ENCODE results near the gene CTXND1.

Gene CTXND1

DNA sequence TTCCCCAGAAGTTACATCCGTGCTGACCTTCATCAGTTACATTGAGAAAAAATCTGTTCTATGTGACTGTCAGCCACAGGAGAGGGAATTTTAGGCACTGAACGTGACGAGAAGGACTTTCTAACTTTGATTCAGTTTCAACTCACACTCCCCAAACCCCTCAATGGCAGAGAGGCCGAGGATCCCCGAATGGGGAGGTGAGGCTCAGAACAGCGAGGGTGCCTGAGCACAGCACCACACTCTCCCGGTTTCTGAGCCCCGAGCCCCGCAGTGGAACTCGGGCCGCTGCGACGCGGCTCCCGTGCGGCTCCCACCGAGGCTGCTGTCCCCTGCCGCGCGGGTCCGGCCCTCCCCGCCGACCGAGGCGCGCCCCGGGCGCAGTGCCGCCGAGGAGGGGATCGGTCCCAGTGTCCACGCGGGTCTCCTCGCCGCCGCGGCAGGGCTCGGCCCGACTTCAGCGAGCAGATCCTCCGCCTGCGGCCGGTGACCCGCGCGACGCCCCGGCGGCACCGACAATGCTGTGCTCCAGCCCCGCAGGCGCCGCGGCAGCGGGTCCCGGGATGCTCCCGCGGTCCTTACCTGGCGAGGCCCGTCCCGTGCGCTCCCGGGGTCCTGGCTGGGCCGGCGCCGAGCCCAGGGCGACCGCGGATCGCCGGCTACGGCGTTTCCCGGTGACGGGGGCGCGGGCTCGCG lies 439 bp downstream of the CTXND1 start:
- no peak for DNase-seq

DNA sequence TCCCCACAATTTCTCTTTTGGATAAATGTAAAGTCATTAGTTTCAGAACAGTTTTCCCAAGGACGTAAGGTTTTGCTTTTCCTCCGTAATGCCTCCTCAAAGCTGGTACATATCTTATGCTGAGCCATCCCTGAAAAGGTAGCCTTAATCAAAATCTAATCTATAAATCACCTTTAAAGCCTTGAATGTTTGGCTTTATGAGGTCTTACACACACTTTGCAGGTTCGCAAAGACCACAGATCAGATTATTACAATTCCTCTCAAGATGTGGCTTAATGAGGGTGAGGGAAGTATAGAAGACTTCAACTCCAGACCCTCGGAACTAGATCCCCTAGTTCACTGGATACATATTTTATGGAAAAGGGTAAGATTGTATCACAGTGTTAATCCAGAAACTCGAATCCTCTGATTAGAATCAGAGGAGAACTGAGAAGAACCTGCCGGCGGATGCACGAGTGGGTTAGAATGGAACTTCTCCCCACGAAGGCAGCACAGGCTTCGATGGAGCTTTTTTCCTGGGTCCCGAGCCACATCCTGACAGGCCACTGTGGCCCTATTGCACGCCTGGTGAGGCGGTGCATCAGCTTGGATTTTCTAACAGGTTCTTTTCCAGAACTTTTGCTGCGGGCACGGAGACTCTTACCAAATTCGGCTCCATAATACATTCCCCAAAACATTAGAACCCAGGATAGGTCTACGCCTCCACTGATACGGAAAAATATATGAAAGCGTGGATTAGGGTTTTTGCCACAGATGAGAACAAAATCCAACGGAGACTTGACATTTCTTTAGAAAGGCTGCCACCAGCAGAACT lies 1.2 kb downstream of the CTXND1 start:
- no peak for DNase-seq

DNA sequence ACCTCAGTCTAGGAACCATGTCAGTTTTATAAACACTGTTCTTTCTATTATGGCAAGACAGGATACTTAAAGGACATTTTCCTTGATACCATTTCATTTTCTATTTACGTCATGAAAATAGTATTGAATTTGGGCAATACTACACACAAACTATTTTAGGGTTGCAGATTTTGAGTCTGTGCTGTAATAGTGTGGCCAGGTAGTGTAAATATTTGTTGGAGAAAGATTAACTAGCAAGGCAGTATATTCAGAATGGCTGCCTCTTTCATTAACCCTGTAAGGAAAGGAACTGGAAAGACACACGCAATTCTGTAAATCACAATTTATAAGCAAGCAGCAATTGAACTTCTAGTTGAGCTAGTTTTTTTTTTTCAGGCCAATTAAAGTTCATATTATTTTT lies 2.0 kb downstream of the CTXND1 start:
- no peak for DNase-seq

DNA sequence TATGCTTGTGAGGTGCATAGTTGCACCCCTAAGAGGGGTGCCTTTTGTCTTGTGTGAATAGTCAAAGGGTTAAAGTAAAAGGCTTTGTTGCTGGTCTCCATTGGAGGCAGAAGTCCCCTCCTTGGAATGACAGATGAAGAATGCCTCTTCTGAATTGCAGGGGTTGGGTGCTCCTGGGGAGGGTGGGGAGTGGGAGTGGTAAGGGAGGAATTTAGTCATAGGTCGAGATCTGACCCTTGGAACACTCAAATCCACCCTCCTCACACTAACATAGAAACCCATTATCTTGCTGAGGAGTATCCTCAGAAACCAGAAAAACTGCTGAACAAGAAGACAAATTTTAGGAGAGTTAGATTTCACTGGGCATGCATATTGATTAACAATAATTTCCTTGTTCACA lies 4.7 kb downstream of the CTXND1 start:
- no peak for DNase-seq

DNA sequence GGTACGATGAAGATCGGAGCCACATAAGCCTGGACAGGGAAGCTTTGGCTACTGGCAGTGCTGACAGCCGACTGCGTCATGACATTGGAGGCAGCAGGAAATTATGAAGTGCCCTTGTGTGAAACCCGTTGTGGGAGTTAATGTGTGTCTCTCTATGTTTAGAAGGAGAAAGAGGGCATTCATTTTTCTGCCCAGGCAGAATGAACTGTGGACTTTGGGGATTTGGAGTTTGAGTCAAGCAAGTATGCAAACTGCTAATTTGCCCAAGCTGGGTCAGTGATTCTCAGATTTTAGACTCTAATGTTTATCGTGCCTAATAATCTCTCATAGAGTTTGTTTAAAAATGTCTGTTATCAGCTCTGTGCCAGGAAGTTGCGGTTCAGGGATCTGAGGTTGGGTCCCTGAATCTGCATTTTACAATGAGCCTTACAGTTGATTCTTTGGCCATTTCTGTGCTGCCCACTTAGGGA lies 5.6 kb downstream of the CTXND1 start:
- no peak for DNase-seq

DNA sequence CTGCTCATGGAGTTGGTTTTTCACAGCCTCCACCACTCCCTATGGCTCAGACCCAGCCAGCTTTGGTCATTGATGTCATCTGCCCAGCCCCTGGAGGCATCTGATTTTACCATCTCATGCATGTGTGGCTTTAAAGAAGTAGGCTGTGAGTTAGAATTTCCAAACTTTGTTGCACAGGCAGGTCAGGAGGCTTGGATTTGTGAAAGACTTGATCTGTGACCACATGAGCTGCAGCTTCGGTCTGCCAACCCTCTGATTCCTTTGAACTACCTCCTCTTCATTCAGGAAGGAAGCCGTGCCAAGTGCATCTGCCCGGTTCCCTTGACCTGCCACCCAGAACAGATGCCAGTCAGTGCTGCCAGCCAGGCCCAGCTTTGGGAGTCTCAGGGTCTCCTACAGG lies 9.2 kb downstream of the CTXND1 start:
- no peak for DNase-seq

DNA sequence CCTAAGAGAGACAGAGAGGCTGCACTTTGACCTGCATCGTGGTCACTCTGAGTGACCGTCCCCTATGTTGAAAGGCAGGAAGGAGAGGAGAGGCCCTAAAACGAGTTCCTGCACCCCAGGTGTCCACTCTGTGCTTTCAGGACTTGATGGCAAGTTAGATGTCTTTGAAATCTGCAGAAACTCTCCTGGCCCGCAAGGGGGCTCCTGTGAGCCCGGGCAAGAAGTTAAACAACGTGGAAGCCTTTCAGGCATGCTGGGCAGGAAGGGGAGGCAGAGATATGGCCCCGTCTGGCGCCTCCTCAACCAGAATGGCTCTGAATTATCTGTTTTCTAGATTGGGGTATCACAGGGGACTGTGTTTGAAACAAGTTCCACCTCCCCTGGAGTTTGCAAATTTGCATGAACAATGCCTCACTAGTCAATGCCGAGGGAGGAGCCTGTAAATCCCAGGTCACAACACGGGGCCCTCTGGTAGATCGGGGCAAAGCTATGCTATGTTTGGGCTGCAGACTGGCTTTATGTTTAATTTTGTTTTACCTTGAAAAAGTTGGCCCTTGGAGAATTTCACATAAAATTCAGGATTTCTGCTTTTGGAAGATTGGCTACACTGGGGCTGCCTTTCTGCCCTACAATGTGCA lies 9.8 kb downstream of the CTXND1 start:
- no peak for DNase-seq

DNA sequence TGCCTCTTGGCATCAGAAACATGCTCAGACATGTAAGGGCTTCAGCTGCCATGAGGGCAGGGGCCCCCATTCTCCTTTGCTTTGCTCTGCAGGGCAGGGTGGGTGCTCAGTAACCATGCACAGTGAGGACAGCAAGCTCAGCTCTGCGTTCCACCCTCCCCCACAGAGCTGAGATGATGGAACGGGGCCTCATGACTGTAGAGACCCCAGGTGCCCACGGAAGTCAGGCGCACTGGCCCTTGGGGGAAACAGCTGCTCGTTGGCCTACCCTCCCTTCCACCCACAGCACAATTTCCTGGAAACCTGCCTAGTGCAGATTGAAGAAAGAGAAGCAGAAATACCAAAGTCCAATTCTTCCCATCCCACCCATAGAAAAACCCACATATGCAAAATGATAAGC lies 10.5 kb downstream of the CTXND1 start:
- DNase-seq: no peak

DNA sequence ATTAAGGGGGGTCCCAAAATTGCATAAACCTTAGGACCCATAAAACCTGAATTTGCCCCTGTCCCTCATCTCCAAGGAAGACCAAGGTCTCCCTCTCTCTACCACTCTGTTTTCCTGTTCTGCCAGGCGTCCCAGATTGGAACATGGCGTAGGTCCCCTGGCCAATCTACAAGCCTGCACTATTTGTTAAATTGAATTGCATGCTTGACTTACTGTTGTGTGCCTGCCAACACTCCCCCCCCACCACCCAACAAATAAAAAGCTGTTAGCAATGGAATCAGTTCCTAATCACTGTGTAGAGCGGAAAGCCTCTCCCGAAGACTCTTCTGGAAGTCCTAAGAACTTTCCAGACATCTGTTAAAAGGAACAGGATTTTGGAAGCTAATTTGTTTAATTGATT lies 11.7 kb downstream of the CTXND1 start:
- DNase-seq: no peak

DNA sequence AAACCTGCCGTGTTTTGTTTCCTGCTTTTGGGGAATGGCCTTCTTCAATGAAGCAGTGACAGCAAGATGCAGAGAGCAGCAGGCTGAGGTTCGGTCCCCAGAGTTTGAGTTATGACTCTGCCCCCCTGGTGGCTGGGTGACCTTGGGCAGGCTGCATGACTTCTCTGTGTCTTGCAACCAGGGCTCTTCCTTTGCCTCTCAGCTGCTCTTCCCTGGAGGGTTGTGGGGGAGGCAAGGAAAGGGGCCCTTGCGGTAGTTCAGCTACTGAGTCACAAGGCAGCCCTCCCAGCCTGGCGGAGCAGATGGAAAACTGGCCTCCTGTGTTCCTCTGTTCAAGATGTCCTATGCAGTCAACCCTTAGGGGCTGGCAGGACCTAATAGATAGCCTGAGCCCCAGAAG lies 17.1 kb downstream of the CTXND1 start:
- DNase-seq: peak; percentile 37

DNA sequence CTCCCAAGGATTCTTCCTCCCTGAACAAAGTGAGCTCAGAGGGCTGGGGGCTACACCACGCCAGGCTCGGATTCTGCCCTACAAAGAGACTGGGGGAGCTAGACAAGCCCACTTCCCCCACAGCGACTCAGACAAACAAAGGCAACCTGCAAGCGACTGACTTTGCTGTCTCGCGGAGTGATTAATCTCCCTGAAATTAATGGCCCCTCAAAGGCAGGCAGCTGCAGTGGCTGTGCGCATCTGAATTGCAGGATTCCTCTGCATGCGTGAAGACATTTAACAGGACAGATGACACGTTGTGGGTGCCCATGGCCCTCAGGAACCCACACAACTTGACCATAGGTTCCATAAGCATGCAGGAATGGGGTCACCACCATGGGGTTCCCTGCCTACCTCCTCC lies 18.4 kb downstream of the CTXND1 start:
- no peak for DNase-seq

DNA sequence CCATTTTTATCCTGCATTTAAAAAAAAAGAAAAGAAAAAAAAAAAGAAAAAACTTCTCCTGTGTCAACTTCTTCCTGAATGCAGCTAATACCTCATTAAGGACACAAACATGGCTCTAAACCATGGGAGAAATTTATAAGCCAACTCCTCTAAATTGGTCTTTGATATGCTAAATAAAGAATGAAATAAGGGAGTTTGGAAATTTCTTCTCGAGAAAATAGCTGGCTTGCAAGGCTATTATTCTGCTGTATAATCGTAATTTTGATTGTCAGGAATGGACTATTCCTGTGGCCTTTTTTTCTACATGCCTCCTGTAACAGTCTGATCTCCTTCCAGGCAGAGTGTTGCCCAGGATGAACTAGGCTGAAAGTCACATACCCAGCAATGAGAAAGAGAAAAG lies 20.6 kb downstream of the CTXND1 start:
- DNase-seq: no peak

DNA sequence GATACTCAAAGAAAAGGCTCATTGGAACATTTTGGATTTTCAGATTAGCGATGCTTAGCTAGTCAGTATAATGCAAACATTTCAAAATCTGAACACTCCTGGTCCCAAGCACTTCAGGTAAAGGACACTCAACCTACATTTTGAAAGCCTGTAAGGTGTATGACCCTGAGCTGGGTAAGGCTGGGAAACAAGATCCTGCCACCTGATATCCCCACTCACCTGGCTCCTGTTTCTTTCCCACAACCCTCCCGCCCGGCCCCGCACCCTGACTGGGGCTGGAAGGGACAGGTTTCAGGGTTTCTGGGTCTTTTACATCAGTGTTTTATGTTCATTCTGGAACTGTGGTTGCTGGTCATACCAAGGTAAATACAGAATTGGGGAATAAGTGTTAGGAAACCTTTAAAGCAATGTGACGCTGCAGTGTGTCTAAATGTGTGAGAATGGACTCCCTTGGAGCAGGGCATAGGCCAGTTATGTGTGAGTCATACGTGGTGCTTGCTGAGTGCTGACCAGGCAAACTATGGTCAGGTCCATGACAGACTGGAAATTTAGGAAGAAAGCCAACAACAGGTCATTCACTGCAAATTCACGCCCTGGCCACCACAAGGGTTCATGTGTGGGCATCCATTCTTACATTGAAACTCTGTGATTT lies 22.9 kb downstream of the CTXND1 start:
- no peak for DNase-seq

DNA sequence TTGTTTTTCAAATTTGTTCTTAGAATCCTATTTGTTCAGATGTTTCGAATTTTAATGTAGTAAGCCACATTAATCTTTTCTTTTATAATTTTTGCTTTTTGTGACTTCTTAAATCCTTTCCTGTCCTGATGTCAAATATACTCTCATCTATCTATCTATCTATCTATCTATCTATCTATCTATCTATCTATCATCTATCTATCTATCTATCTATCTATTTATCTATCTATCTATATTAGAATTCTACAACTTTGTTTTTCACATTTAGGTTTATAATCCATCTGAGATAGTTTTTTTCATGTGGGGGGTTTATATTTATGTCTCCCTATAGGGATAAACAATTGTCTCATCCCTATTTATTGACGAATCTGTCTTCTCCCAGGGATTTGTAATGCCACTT lies 32.1 kb downstream of the CTXND1 start:
- DNase-seq: no peak

DNA sequence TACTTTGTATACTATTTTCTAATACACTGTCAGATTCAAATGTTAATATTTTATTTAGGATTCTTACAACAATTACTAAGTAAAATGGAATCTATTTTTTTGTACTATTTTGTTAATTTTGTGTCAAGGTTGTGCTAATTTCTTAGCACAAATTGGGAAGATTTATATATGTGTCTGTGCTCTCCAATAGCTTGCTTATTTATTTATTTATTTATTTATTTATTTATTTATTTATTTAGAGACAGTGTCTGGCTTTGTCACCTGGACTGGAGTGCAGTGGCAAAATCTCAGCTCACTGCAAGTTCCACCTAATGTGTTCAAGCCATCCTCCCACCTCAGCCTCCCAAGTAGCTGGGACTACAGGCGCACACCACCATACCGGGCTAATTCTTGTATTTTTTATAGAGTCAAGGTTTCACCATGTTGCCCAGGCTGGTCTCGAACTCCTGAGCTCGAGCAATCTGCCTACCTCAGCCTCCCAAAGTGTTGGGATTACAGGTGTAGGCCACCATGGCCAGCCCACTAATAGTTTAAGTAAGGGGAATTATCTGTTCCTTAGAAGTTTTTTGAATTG lies 34.6 kb downstream of the CTXND1 start:
- DNase-seq: no peak

DNA sequence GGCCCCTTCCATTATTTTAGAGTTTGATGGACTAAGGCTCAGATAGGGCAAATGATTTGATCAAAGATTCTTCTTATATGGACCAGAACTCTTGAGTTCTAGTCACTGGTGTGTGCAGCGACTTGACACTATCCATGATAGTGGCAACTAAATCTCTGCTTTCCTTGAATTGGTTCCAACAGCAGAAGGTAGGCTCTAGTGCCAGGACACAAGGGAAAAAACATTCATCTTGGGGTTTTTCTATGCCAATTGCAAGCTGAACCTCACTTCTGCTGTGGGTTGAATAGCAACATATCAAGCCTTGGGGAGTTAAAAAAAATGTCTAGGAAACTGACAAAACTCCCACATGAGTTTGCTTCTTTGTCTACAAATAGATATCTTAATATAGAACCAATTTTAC lies 35.1 kb downstream of the CTXND1 start:
- no peak for DNase-seq

DNA sequence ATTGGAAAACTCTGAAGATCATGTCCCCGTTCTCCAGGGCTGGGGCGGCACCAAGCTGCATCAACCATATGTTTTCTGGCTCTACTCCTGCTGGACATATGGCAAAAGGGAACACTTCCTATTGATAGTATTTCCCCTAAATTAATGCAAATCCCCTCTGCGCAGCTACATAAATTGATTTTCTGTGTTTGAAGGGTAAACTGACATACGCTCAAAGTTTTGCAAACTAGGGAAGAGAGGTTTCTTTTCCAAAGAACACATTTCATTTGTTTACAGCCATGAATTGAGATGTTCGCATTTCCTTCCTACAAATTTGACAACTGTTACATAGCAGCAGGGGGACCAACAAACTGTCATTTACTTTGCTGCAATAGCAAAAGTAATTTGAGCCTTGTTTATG lies 35.9 kb downstream of the CTXND1 start:
- no peak for DNase-seq

DNA sequence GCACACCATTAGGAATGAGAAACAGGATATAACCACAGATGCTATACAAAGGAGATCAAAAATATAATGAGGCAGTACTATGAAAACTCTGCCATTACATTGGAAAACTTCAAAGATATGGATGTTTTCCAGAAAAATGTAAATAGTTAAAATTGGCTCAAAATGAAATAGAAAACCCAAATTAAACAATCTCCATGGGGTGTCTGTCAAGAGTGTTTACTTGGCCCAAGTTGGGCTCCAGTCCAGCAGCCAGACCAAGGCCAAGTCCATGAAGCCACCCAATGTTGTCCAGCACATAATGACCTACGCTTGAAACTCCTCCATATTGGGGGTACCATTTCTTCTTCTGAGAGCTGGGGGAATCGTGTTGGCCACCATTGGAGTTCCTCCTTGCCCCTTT lies 37.1 kb downstream of the CTXND1 start:
- DNase-seq: no peak

DNA sequence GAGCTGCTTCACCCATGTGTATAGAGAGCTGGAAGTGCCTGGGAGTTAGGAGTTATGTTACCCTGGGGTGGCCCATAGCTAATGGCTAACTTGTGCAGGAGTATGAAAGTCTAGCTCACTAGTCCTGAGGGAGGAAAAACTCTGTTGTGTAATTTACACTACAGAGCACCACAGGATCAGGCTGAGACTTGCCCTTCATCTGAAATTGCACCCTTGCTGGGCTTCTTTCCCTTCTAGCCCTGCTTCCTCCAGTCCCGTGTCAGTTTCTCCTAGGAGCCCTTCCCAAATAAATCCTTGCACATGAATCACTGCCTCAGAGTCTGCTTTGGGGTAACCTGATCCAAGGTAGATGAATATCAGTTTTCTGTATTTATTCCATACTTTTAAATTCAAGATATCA lies 40.0 kb downstream of the CTXND1 start:
- no peak for DNase-seq

DNA sequence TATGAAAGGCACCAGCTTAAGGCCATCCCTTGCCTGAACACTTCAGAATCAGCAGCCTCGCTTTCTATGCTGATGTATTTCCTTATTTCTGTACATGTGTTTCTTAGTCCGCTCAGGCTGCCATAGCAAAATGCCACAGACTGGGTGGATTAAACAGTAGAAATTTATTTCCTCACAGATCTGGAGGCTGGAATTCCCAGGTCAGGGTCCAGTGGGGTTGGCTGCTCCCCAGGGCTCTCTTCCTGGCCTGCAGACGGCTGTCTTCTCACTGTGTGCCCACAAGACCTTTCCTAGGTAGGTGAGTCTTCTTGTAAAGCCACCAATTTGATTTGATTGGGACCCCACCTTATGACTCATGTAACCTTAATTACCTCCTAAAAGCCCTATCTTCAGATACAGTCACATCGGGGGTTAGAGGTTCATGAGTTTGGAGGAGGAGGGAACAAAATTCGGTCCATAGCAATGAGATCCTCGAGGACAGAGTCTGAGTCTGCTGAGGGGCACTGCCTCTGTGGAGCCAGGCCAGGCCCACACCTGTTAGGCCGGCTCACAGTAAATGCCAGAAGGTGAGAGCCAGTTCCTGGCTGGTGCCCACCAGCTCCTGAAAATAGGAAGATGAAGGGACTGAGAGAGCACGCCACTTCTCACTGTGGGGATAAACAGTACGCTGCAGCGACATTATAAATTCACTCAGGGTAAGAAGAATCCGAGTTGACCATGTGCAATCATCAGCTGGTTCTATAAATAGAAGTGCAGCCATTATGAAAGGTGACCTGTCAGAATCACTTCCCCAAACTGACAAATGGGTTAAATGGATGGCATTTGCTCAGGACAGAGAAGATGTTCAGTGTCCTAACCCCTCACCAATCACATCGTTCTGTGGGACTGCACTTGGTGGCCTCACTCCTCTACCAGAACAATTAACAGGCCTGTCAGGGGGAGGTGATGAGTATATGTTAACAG lies 41.1 kb downstream of the CTXND1 start:
- no peak for DNase-seq

DNA sequence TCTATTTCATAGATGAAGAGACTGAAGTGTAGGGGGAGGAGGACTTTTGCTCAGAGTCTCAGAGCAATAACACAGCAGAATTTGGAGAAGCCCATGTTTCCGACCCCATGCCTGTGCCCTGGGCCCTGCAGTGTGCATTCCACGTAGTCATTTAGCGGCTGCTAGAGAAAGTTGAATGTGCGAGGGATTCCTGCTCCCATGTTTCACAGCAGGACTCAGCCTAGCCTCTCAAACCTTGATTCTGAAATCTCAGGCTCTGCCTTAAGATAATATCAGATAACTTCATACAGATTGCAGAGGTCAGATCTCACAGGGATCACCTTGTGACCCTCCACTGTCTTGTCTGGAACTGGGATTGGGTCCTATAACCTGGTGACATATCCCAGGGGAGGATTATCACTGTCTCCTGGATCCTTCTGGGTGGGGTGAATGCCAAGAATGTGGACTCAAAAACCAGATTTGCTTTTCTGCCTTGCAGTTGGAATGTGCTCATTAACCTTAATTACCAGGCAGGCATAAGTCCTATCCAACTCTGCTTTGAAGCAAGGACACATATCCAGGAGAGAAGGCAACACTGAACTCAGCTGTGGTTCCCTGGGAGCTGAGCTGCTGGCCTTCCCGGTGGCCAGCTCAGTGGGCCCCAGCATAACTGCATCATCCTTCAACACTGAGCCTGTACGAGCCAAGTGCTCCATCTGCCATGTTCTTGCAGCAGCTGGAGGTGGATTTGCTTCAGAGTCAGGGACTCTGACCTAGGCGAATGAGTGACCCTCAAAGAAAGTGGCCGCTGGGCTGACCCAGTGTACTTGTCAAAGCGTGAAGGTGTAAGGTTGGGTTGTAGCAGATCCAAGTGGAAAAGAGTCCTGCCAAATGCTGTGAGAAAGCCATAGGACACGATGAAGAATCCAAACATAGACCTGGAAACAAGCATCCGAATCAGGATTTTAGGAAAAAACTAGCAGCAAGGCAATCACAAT lies 43.0 kb downstream of the CTXND1 start:
- no peak for DNase-seq
